Mesenchymal stem cell (in vitro differentiated cells and primary cell): ENCODE results near the gene CBLIF. TPM values are rescaled to one million over a fixed set of nuclear protein-coding genes. Genes with fewer than 3 reads are reported as not detected.
"Not testable (repeated sequence)": the region's sequence is repeated elsewhere in the genome, so short reads cannot be mapped to it uniquely, and the experiment has no call there.

Experiments used
- DNase-seq: peaks from one replicate; pipeline ENCODE4 v3.0.0-alpha.2; 2013
- H2AFZ ChIP-seq: one replicate; pipeline ENCODE4 v1.6.1; 2013; ENCODE audit warnings: low read depth, mild to moderate bottlenecking, control low read depth, inconsistent platforms, low read length, moderate library complexity
- H2AK5ac ChIP-seq: 2 replicates; pipeline ENCODE4 v1.6.1; 2013; ENCODE audit warnings: low read length, moderate library complexity, mild to moderate bottlenecking, inconsistent platforms; ENCODE audit not compliant: severe bottlenecking
- H2BK120ac ChIP-seq: one replicate; pipeline ENCODE4 v1.6.1; 2013; ENCODE audit warnings: low read depth, mild to moderate bottlenecking, inconsistent platforms, low read length, moderate library complexity
- H2BK12ac ChIP-seq, 2 experiments: one replicate each; pipeline ENCODE4 v1.6.1; 2013; ENCODE audit warnings: inconsistent platforms in 2 of 2, low read length in 2 of 2, mild to moderate bottlenecking in 2 of 2, moderate library complexity in 2 of 2, control low read depth in 1 of 2
- H2BK15ac ChIP-seq: one replicate; pipeline ENCODE4 v1.6.1; 2013; ENCODE audit warnings: mild to moderate bottlenecking, low read depth, inconsistent platforms; ENCODE audit not compliant: poor library complexity, severe bottlenecking
- H2BK5ac ChIP-seq: 2 replicates; pipeline ENCODE4 v1.6.1; 2013; ENCODE audit warnings: low read depth, mild to moderate bottlenecking, low read length, control low read depth, inconsistent platforms; ENCODE audit not compliant: poor library complexity, severe bottlenecking
- H3K14ac ChIP-seq, 2 experiments: one replicate each; pipeline ENCODE4 v1.6.1; 2013; ENCODE audit warnings: inconsistent platforms in 2 of 2, low read length in 2 of 2, control low read depth in 1 of 2, mild to moderate bottlenecking in 1 of 2, moderate library complexity in 1 of 2
- H3K18ac ChIP-seq, 2 experiments: one replicate each; pipeline ENCODE4 v1.6.1; 2013; ENCODE audit warnings: inconsistent platforms in 2 of 2, low read length in 2 of 2, control low read depth in 1 of 2, low read depth in 1 of 2, mild to moderate bottlenecking in 1 of 2
- H3K23ac ChIP-seq, 2 experiments: one replicate each; pipeline ENCODE4 v1.6.1; 2013; ENCODE audit warnings: inconsistent platforms in 2 of 2, low read length in 2 of 2, mild to moderate bottlenecking in 2 of 2, moderate library complexity in 2 of 2, control low read depth in 1 of 2
- H3K27ac ChIP-seq: 2 replicates; pipeline ENCODE4 v1.5.1; 2013; ENCODE audit warnings: mild to moderate bottlenecking, moderate library complexity, low read length, control low read depth, inconsistent platforms; ENCODE audit not compliant: poor library complexity, severe bottlenecking
- H3K27me3 ChIP-seq, 2 experiments: 2 replicates each; pipeline versions ENCODE4 v1.6.1 to v1.7.0; 2013; ENCODE audit warnings: low read length in 2 of 2, mild to moderate bottlenecking in 2 of 2, moderate library complexity in 2 of 2, control low read depth in 1 of 2, inconsistent platforms in 1 of 2; ENCODE audit not compliant: control insufficient read depth in 1 of 2, insufficient read depth in 1 of 2
- H3K36me3 ChIP-seq, 2 experiments: 2 replicates each; pipeline versions ENCODE4 v1.6.1 to v1.7.0; 2013; ENCODE audit warnings: low read length in 2 of 2, control low read depth in 1 of 2, inconsistent platforms in 1 of 2, low read depth in 1 of 2, mild to moderate bottlenecking in 1 of 2; ENCODE audit not compliant: insufficient read depth in 2 of 2, control insufficient read depth in 1 of 2
- H3K4ac ChIP-seq, 2 experiments: one replicate each; pipeline ENCODE4 v1.6.1; 2013; ENCODE audit warnings: inconsistent platforms in 2 of 2, low read length in 2 of 2, mild to moderate bottlenecking in 2 of 2, moderate library complexity in 2 of 2, control low read depth in 1 of 2, low read depth in 1 of 2
- H3K4me1 ChIP-seq: 2 replicates; pipeline ENCODE4 v1.6.1; 2013; ENCODE audit warnings: low read depth, low read length, control low read depth; ENCODE audit not compliant: control insufficient read depth, insufficient read depth
- H3K4me2 ChIP-seq: 2 replicates; pipeline ENCODE4 v1.6.1; 2013; ENCODE audit warnings: low read length, mild to moderate bottlenecking, inconsistent platforms; ENCODE audit not compliant: poor library complexity, severe bottlenecking
- H3K4me3 ChIP-seq, 2 experiments: 2 replicates each; pipeline versions ENCODE4 v1.5.1 to v1.7.0; 2013; ENCODE audit warnings: low read length in 2 of 2, mild to moderate bottlenecking in 2 of 2, control low read depth in 1 of 2, low read depth in 1 of 2; ENCODE audit not compliant: insufficient read depth in 1 of 2
- H3K79me1 ChIP-seq: replicated peaks from 2 replicates; pipeline ENCODE4 v1.6.1; 2013; ENCODE audit warnings: mild to moderate bottlenecking, control low read depth, low read length, inconsistent platforms; ENCODE audit not compliant: poor library complexity, severe bottlenecking
- H3K9ac ChIP-seq: 2 replicates; pipeline ENCODE4 v1.7.0; 2013; ENCODE audit warnings: mild to moderate bottlenecking, low read length, moderate library complexity
- H3K9me3 ChIP-seq: 2 replicates; pipeline ENCODE4 v1.7.0; 2013; ENCODE audit warnings: mild to moderate bottlenecking, low read length; ENCODE audit not compliant: control insufficient read depth
- H4K8ac ChIP-seq: one replicate; pipeline ENCODE4 v1.6.1; 2013; ENCODE audit warnings: inconsistent platforms, mild to moderate bottlenecking, low read length, moderate library complexity
- H4K91ac ChIP-seq: one replicate; pipeline ENCODE4 v1.6.1; 2013; ENCODE audit warnings: mild to moderate bottlenecking, low read length, inconsistent platforms
- WGBS: methylation state at CpG from one replicate; pipeline ENCODE4 v1.1.7; 2013; ENCODE audit warnings: mixed read lengths; 5-methylcytosine and 5-hydroxymethylcytosine counted together
- polyA plus RNA-seq, 2 experiments: library from polyadenylated mRNA; stranded (reverse); fragments of 200-250 nt; gene quantifications; one replicate each; pipeline ENCODE4 v1.2.3, GENCODE V29; 2013

Gene CBLIF
- polyA plus RNA-seq (2013, experiment 1 of 2): not detected
- not detected for polyA plus RNA-seq (2013, experiment 2 of 2)

GRCh38 chr11:59845399-59845798, at the start of gene CBLIF:
Gene CBLIF, minus strand, starts transcription at chr11:59845499. Its CDS starts 46 bp downstream, at chr11:59845453.
- no peak within 1 kb of the TSS for H2AFZ ChIP-seq
- no peak within 1 kb of the TSS for H3K9ac ChIP-seq
- no peak within 1 kb of the TSS for H2BK120ac ChIP-seq
- no peak within 1 kb of the TSS for H4K91ac ChIP-seq
- no peaks in the 10 kb centered on the region for H3K27me3 ChIP-seq
- no peaks in the 10 kb centered on the region for H3K36me3 ChIP-seq
- no peak within 1 kb of the TSS for H3K4ac ChIP-seq
- 93% methylated on average over 4 of the region's 4 CpGs for WGBS
- H3K79me1 ChIP-seq: no peaks in the 10 kb centered on the region
- no peak within 1 kb of the TSS for H3K14ac ChIP-seq
- DNase-seq: no peak
- H3K9me3 ChIP-seq: no peaks in the 10 kb centered on the region
- no peak within 1 kb of the TSS for H3K27ac ChIP-seq
- H3K18ac ChIP-seq: no peak within 1 kb of the TSS
- no peak within 1 kb of the TSS for H3K4me3 ChIP-seq
- H2AK5ac ChIP-seq: peak within 1 kb of the TSS; percentile 19
- no peak within 1 kb of the TSS for H3K4me2 ChIP-seq
- no peak within 1 kb of the TSS for H2BK15ac ChIP-seq
- no peak within 1 kb of the TSS for H3K23ac ChIP-seq
- H4K8ac ChIP-seq: no peak within 1 kb of the TSS
- no peak within 1 kb of the TSS for H2BK5ac ChIP-seq
- H3K4me1 ChIP-seq: peaks cover 6% of the 10 kb centered on the region
- no peak within 1 kb of the TSS for H2BK12ac ChIP-seq

GRCh38 chr11:59894616-59895015, 49.3 kb upstream of the CBLIF start:
- 100% methylated on average over 1 of the region's 1 CpG for WGBS
- no peak overlapping the region for H3K4me2 ChIP-seq
- no peak overlapping the region for H2BK15ac ChIP-seq
- H3K27ac ChIP-seq: no peak overlapping the region
- no peak overlapping the region for H3K9ac ChIP-seq
- no peak overlapping the region for H2BK12ac ChIP-seq
- peaks cover under 1% of the 10 kb centered on the region for H3K4me1 ChIP-seq
- DNase-seq: no peak
- no peak overlapping the region for H4K91ac ChIP-seq
- no peak overlapping the region for H4K8ac ChIP-seq
- no peak overlapping the region for H3K4ac ChIP-seq
- H2AFZ ChIP-seq: no peak overlapping the region
- H3K23ac ChIP-seq: no peak overlapping the region
- no peak overlapping the region for H3K14ac ChIP-seq
- H2BK120ac ChIP-seq: no peak overlapping the region
- no peaks in the 10 kb centered on the region for H3K27me3 ChIP-seq
- no peak overlapping the region for H3K18ac ChIP-seq
- no peaks in the 10 kb centered on the region for H3K36me3 ChIP-seq
- H3K79me1 ChIP-seq: no peaks in the 10 kb centered on the region
- H3K4me3 ChIP-seq: no peak overlapping the region
- peaks cover 11% of the 10 kb centered on the region for H3K9me3 ChIP-seq
- no peak overlapping the region for H2BK5ac ChIP-seq
- no peak overlapping the region for H2AK5ac ChIP-seq

- Histone ChIP-seq H2BK5ac (no peak overlapping the region), H3K27ac (no peak overlapping the region), H2BK120ac (no peak overlapping the region), H3K4me2 (no peak overlapping the region), H3K4me1 (no peaks in the 10 kb centered on the region), H4K91ac (no peak overlapping the region), H3K4me3 (no peak overlapping the region), H3K9me3 (peaks cover 21% of the 10 kb centered on the region), H3K23ac (peak overlapping the region in 1 of 2 experiments; percentile 5), H3K4ac (no peak overlapping the region), H4K8ac (no peak overlapping the region), H3K27me3 (no peaks in the 10 kb centered on the region), H2BK12ac (no peak overlapping the region), H3K36me3 (no peaks in the 10 kb centered on the region), H2AFZ (no peak overlapping the region), H3K18ac (no peak overlapping the region), H3K9ac (no peak overlapping the region), H2BK15ac (no peak overlapping the region), H3K79me1 (no peaks in the 10 kb centered on the region), H3K14ac (no peak overlapping the region), H2AK5ac (no peak overlapping the region)
- peak; percentile 67 for DNase-seq
- WGBS: 26% methylated on average over 4 of the region's 4 CpGs
Measured at GRCh38 chr11:59891781-59892181, 46.5 kb upstream of the CBLIF start.

GRCh38 chr11:59887156-59887555, 41.9 kb upstream of the CBLIF start:
- H4K8ac ChIP-seq, H2AFZ ChIP-seq, H2AK5ac ChIP-seq, H2BK15ac ChIP-seq, H3K27me3 ChIP-seq, DNase-seq, H3K4me2 ChIP-seq, H4K91ac ChIP-seq, H2BK120ac ChIP-seq, H2BK5ac ChIP-seq, H3K4me3 ChIP-seq, H2BK12ac ChIP-seq, H3K9ac ChIP-seq, H3K4me1 ChIP-seq, H3K18ac ChIP-seq, H3K27ac ChIP-seq, H3K23ac ChIP-seq, H3K4ac ChIP-seq, H3K36me3 ChIP-seq, H3K79me1 ChIP-seq, H3K14ac ChIP-seq: not testable (repeated sequence)
- H3K9me3 ChIP-seq: peaks cover 21% of the 10 kb centered on the region
